ENCODE data around the gene ANO4.

Gene ANO4

GRCh38 chr12:101019667-101020066, 225.1 kb downstream of the ANO4 start:
- Histone ChIP-seq H3K36me3 (no peaks in the 10 kb centered on the region), H3K4me1 (no peaks in the 10 kb centered on the region), H3K9me3 (peaks cover 4% of the 10 kb centered on the region; the same call in 1 of the 2 replicates), H3K4me3 (no peak overlapping the region), H3K4me2 (no peak overlapping the region), H3K9ac (no peak overlapping the region), H3K27me3 (no peaks in the 10 kb centered on the region), H3K27ac (no peak overlapping the region), H4K20me1 (no peaks in the 10 kb centered on the region)
- no peak for TF ChIP-seq Cebpa-rat (IDR thresholded peaks at IDR 0.05)

- H3K4me2 ChIP-seq, result no peak overlapping the region
- H4K20me1 ChIP-seq, result no peaks in the 10 kb centered on the region
- H3K27ac ChIP-seq, result no peak overlapping the region
- H3K9me3 ChIP-seq, result peaks cover 4% of the 10 kb centered on the region; the same call in 1 of the 2 replicates
- H3K4me1 ChIP-seq, result no peaks in the 10 kb centered on the region
- H3K9ac ChIP-seq, result no peak overlapping the region
- no peak for TF ChIP-seq Cebpa-rat (IDR thresholded peaks at IDR 0.05)
- H3K27me3 ChIP-seq, result no peaks in the 10 kb centered on the region
- no peaks in the 10 kb centered on the region for H3K36me3 ChIP-seq
- no peak overlapping the region for H3K4me3 ChIP-seq
Observed at GRCh38 chr12:101021442-101021841, 226.9 kb downstream of the ANO4 start.

- Histone ChIP-seq H3K4me3 (no peak overlapping the region), H3K9me3 (peaks cover 6% of the 10 kb centered on the region), H3K27me3 (no peaks in the 10 kb centered on the region), H3K4me1 (no peaks in the 10 kb centered on the region), H4K20me1 (no peaks in the 10 kb centered on the region), H3K36me3 (no peaks in the 10 kb centered on the region), H3K27ac (no peak overlapping the region), H3K4me2 (no peak overlapping the region), H3K9ac (no peak overlapping the region)
- TF ChIP-seq Cebpa-rat (IDR thresholded peaks at IDR 0.05), result no peak
Observed at GRCh38 chr12:101021911-101022388, 227.4 kb downstream of the ANO4 start.

GRCh38 chr12:101027200-101027599, 232.6 kb downstream of the ANO4 start:
- no peaks in the 10 kb centered on the region for H3K36me3 ChIP-seq
- H3K4me1 ChIP-seq, result no peaks in the 10 kb centered on the region
- no peaks in the 10 kb centered on the region for H4K20me1 ChIP-seq
- no peak overlapping the region for H3K27ac ChIP-seq
- H3K4me2 ChIP-seq, result no peak overlapping the region
- no peak overlapping the region for H3K9ac ChIP-seq
- H3K27me3 ChIP-seq, result no peaks in the 10 kb centered on the region
- no peak overlapping the region for H3K4me3 ChIP-seq
- no peak for TF ChIP-seq Cebpa-rat (IDR thresholded peaks at IDR 0.05)
- peaks cover 29% of the 10 kb centered on the region for H3K9me3 ChIP-seq

- no peak for TF ChIP-seq Cebpa-rat (IDR thresholded peaks at IDR 0.05)
- Histone ChIP-seq H3K4me1 (no peaks in the 10 kb centered on the region), H4K20me1 (no peaks in the 10 kb centered on the region), H3K9me3 (peaks cover 30% of the 10 kb centered on the region), H3K9ac (no peak overlapping the region), H3K36me3 (no peaks in the 10 kb centered on the region), H3K4me2 (no peak overlapping the region), H3K4me3 (no peak overlapping the region), H3K27ac (no peak overlapping the region), H3K27me3 (no peaks in the 10 kb centered on the region)
Observed at GRCh38 chr12:101027816-101028215, 233.2 kb downstream of the ANO4 start.

GRCh38 chr12:101038289-101038871, 243.8 kb downstream of the ANO4 start:
- Histone ChIP-seq H3K9ac (no peak overlapping the region), H3K4me2 (no peak overlapping the region), H3K27me3 (no peaks in the 10 kb centered on the region), H3K36me3 (no peaks in the 10 kb centered on the region), H4K20me1 (no peaks in the 10 kb centered on the region), H3K27ac (no peak overlapping the region), H3K4me1 (no peaks in the 10 kb centered on the region), H3K4me3 (no peak overlapping the region), H3K9me3 (no peaks in the 10 kb centered on the region)
- TF ChIP-seq Cebpa-rat (IDR thresholded peaks at IDR 0.05), result no peak

- H3K27ac ChIP-seq, result no peak overlapping the region
- H3K4me2 ChIP-seq, result no peak overlapping the region
- no peaks in the 10 kb centered on the region for H3K4me1 ChIP-seq
- H3K4me3 ChIP-seq, result no peak overlapping the region
- no peaks in the 10 kb centered on the region for H3K36me3 ChIP-seq
- no peaks in the 10 kb centered on the region for H4K20me1 ChIP-seq
- H3K27me3 ChIP-seq, result no peaks in the 10 kb centered on the region
- no peaks in the 10 kb centered on the region for H3K9me3 ChIP-seq
- no peak overlapping the region for H3K9ac ChIP-seq
- TF ChIP-seq Cebpa-rat (IDR thresholded peaks at IDR 0.05), result no peak
Observed at GRCh38 chr12:101039848-101040531, 245.4 kb downstream of the ANO4 start.

- no peaks in the 10 kb centered on the region for H3K36me3 ChIP-seq
- no peak overlapping the region for H3K4me2 ChIP-seq
- no peak for TF ChIP-seq Cebpa-rat (IDR thresholded peaks at IDR 0.05)
- H3K4me3 ChIP-seq, result no peak overlapping the region
- no peaks in the 10 kb centered on the region for H3K9me3 ChIP-seq
- H4K20me1 ChIP-seq, result no peaks in the 10 kb centered on the region
- H3K27ac ChIP-seq, result no peak overlapping the region
- H3K9ac ChIP-seq, result no peak overlapping the region
- H3K27me3 ChIP-seq, result no peaks in the 10 kb centered on the region
- no peaks in the 10 kb centered on the region for H3K4me1 ChIP-seq
Observed at GRCh38 chr12:101040936-101041335, 246.4 kb downstream of the ANO4 start.

- Histone ChIP-seq H4K20me1 (no peaks in the 10 kb centered on the region), H3K9ac (no peak overlapping the region), H3K27me3 (no peaks in the 10 kb centered on the region), H3K36me3 (no peaks in the 10 kb centered on the region), H3K27ac (no peak overlapping the region), H3K4me1 (no peaks in the 10 kb centered on the region), H3K4me3 (no peak overlapping the region), H3K9me3 (no peaks in the 10 kb centered on the region), H3K4me2 (no peak overlapping the region)
- TF ChIP-seq Cebpa-rat (IDR thresholded peaks at IDR 0.05), result no peak
Observed at GRCh38 chr12:101042211-101042610, 247.6 kb downstream of the ANO4 start.

- no peaks in the 10 kb centered on the region for H3K4me1 ChIP-seq
- no peaks in the 10 kb centered on the region for H3K9me3 ChIP-seq
- H3K4me2 ChIP-seq, result no peak overlapping the region
- H3K9ac ChIP-seq, result no peak overlapping the region
- H4K20me1 ChIP-seq, result no peaks in the 10 kb centered on the region
- H3K4me3 ChIP-seq, result no peak overlapping the region
- no peak for TF ChIP-seq Cebpa-rat (IDR thresholded peaks at IDR 0.05)
- no peaks in the 10 kb centered on the region for H3K36me3 ChIP-seq
- H3K27ac ChIP-seq, result no peak overlapping the region
- no peaks in the 10 kb centered on the region for H3K27me3 ChIP-seq
Observed at GRCh38 chr12:101044512-101045059, 250.0 kb downstream of the ANO4 start.
